K562 (cell line): ENCODE results near the gene CEP68. TPM values are rescaled to one million over a fixed set of nuclear protein-coding genes. Genes with fewer than 3 reads are reported as not detected.
A peak's percentile ranks its signal among the peaks of the same experiment; 100 is the strongest.

ENCODE experiments used
- ATF1 ChIP-seq, 2 experiments: fragments of 450-650 bp in 1 of 2; IDR thresholded peaks; 2 replicates each; pipeline ENCODE4 v1.6.1; 2016; ENCODE audit warnings: missing compliant biosample characterization in 1 of 2, missing genetic modification characterization in 1 of 2
- CBX3 ChIP-seq, 2 experiments: IDR thresholded peaks; 1 replicate in 1 of 2; 2 replicates in 1 of 2; pipeline ENCODE4 v1.6.1; 2012; ENCODE audit warnings: inconsistent platforms in 2 of 2, low read length in 2 of 2, borderline replicate concordance in 1 of 2, control low read depth in 1 of 2
- EHMT2 ChIP-seq: fragments of 450-650 bp; IDR thresholded peaks from 2 replicates; pipeline ENCODE4 v1.6.1; 2018; ENCODE audit warnings: antibody characterized with exemption
- FOXJ2 ChIP-seq: fragments of 200-800 bp; sonication (Bioruptor generic); IDR thresholded peaks from 2 replicates; pipeline ENCODE4 v1.6.1; 2016; ENCODE audit warnings: missing genetic modification characterization, missing compliant biosample characterization
- HEY1 ChIP-seq: fragments of 250-450 bp; sonication (Bioruptor Pico); IDR thresholded peaks from 2 replicates; pipeline ENCODE4 v1.5.0; 2020; ENCODE audit warnings: mild to moderate bottlenecking, moderate library complexity, borderline replicate concordance
- HMG20A ChIP-seq: fragments of 450-650 bp; formaldehyde crosslinking; conservative IDR thresholded peaks from 2 replicates; pipeline ENCODE4 v1.4.0; 2020; ENCODE audit warnings: mild to moderate bottlenecking, mixed read lengths
- KDM2B ChIP-seq: fragments of 250-450 bp; sonication (Bioruptor Pico); IDR thresholded peaks from 2 replicates; pipeline ENCODE4 v1.8.0; 2021; ENCODE audit warnings: mild to moderate bottlenecking, moderate library complexity
- MCM2 ChIP-seq: fragments of 450-650 bp; IDR thresholded peaks from 2 replicates; pipeline ENCODE4 v1.6.1; 2017; ENCODE audit warnings: low read depth, mild to moderate bottlenecking
- MCM3 ChIP-seq: fragments of 450-650 bp; IDR thresholded peaks from 2 replicates; pipeline ENCODE4 v1.6.1; 2016
- MECOM ChIP-seq: fragments of 250-450 bp; sonication (Bioruptor Pico); IDR thresholded peaks from 2 replicates; pipeline ENCODE4 v1.8.0; 2022; ENCODE audit warnings: inconsistent platforms
- MTA2 ChIP-seq: fragments of 450-650 bp; IDR thresholded peaks from 2 replicates; pipeline ENCODE4 v1.6.1; 2016; ENCODE audit warnings: low read depth
- NCOA2 ChIP-seq, 2 experiments: fragments of 450-650 bp; IDR thresholded peaks; 2 replicates each; pipeline ENCODE4 v1.6.1; 2018; ENCODE audit warnings: mild to moderate bottlenecking in 2 of 2, moderate library complexity in 1 of 2; ENCODE audit not compliant: partially characterized antibody in 2 of 2
- NR1H2 ChIP-seq: sonication (generic); formaldehyde crosslinking; IDR thresholded peaks from 2 replicates; pipeline ENCODE4 v1.4.0; 2020; ENCODE audit warnings: mild to moderate bottlenecking, missing genetic modification reagents
- NR2C1 ChIP-seq, 2 experiments: fragments of 450-650 bp; IDR thresholded peaks; 2 replicates each; pipeline ENCODE4 v1.6.1; 2017; ENCODE audit warnings: mild to moderate bottlenecking in 2 of 2, antibody characterized with exemption in 1 of 2, inconsistent platforms in 1 of 2, missing compliant biosample characterization in 1 of 2, missing genetic modification characterization in 1 of 2
- NUFIP1 ChIP-seq: fragments of 450-650 bp; IDR thresholded peaks from 2 replicates; pipeline ENCODE4 v1.6.1; 2018; ENCODE audit not compliant: partially characterized antibody
- OTX1 ChIP-seq: fragments of 450-650 bp; formaldehyde crosslinking; IDR thresholded peaks from 2 replicates; pipeline ENCODE4 v1.4.0; 2022; ENCODE audit warnings: mild to moderate bottlenecking
- RCOR1 ChIP-seq, 2 experiments: IDR thresholded peaks; 2 replicates each; pipeline ENCODE4 v1.6.1; 2012; ENCODE audit warnings: low read depth in 2 of 2, low read length in 2 of 2, borderline replicate concordance in 1 of 2, improper control_type of control experiment in 1 of 2
- SMAD3 ChIP-seq: fragments of 450-650 bp; formaldehyde crosslinking; conservative IDR thresholded peaks from 2 replicates; pipeline ENCODE4 v1.4.0; 2020; ENCODE audit warnings: mild to moderate bottlenecking
- TEAD2 ChIP-seq: fragments of 450-650 bp; IDR thresholded peaks from 2 replicates; pipeline ENCODE4 v1.6.1; 2016; ENCODE audit warnings: missing genetic modification characterization, control low read depth, missing compliant biosample characterization
- TRIM28 ChIP-seq: fragments of 450-650 bp; IDR thresholded peaks from 2 replicates; pipeline ENCODE4 v1.6.1; 2017
- ZNF253 ChIP-seq: fragments of 250-450 bp; sonication (Bioruptor Pico); conservative IDR thresholded peaks from 2 replicates; pipeline ENCODE4 v1.6.1; 2021; ENCODE audit warnings: mild to moderate bottlenecking
- ZNF512 ChIP-seq: IDR thresholded peaks from 2 replicates; pipeline ENCODE4 v1.6.1; 2016; ENCODE audit warnings: missing genetic modification characterization, missing compliant biosample characterization
- ZNF609 ChIP-seq: sonication (generic); formaldehyde crosslinking; IDR thresholded peaks from 2 replicates; pipeline ENCODE4 v1.8.1; 2023; ENCODE audit warnings: missing genetic modification reagents, mild to moderate bottlenecking, borderline replicate concordance
- ZNF699 ChIP-seq: fragments of 250-450 bp; sonication (Bioruptor Pico); IDR thresholded peaks from 2 replicates; pipeline ENCODE4 v1.8.0; 2021; ENCODE audit warnings: mild to moderate bottlenecking, moderate library complexity; ENCODE audit not compliant: insufficient replicate concordance
- ZNF778 ChIP-seq: fragments of 450-650 bp; formaldehyde crosslinking; IDR thresholded peaks from 2 replicates; pipeline ENCODE4 v1.4.0; 2020; ENCODE audit warnings: mild to moderate bottlenecking, moderate library complexity
- polyA plus RNA-seq, 8 experiments: library from polyadenylated mRNA; depleted of rRNA in 4 of 8; stranded (reverse) in 5 of 8; unstranded in 3 of 8; fragments of >200 nt; fragmentation: Nextera tagmentation in 2 of 8; fragmentation: Illumina TruSeq in 1 of 8; extraction: Ambion mirVana in 2 of 8; extraction: Trizol in 1 of 8; gene quantifications; 2 replicates each; pipeline versions ENCODE4 v1.2.1 to v1.2.3, GENCODE V29; 2011 to 2014; ENCODE audit warnings: inconsistent platforms in 1 of 8, missing spikeins in 1 of 8
- total RNA-seq, 7 experiments: library from RNA; depleted of rRNA in 6 of 7; stranded (reverse); fragments of >200 nt in 6 of 7; fragmentation: Illumina TruSeq in 2 of 7; extraction: Trizol in 2 of 7; gene quantifications; 2 replicates each; pipeline versions ENCODE4 v1.2.1 to v1.2.3, GENCODE V29; 2011 to 2021; ENCODE audit warnings: low replicate concordance in 1 of 7

CEP68 gene
- total and polyA plus RNA-seq, 9 of the 15 experiments (the other 6 are each of a cell fraction or from before 2014, with no cell fraction given): 1.4 to 8.5 (median 5.2) TPM

DNA sequence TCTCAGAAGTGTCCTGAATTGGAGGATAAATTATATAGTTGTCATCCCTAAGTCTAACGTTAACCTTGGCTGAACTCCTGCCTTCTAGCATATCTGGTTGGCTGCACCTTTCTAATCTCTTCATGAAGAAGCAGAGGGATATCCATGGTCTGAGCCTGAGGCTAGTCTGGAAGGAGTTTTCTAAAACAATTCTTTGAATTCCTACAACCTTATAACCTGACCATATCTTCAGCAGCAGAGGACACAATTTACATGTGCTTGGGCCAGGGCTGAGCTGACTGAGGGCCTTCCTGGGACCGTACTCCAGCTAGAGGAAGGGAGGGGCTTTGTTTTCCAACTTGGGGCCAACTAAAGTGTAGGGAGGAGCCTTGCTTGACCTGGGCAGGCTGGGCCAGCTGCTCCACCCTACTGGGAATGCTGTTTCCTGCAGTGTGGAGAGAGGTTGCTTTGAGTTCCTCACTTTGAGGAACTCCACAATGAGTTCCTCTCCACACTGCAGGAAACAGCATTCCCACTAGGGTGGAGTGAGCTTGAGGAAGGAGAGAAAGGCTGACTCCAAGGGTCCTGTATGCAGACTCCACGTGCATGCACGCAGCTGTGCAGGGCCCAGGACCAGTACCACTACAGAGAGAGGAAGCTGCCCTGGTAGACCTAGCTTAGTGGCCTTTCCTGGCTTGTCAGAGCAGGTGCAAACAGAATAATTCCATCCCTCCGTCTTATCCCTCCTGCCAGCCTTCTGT is 19.6 kb downstream of the CEP68 start (continued):
- TF ChIP-seq ZNF609 (CRISPR knock-in tag) (no peak), FOXJ2 (tag) (no peak), ZNF699 (CRISPR knock-in tag) (no peak), MCM3 (no peak), EHMT2 (no peak), NCOA2 (IDR thresholded peaks at IDR 0.05; ENCODE audit: partially characterized antibody in 2 of 2) (no peak), ZNF778 (no peak), NR2C1 (IDR thresholded peaks at IDR 0.05) (no peak), NR2C1 (tag; IDR thresholded peaks at IDR 0.05) (no peak), MTA2 (peak; percentile 48; the same call in 1 of the 2 replicates), HEY1 (CRISPR knock-in tag) (no peak), ATF1 (CRISPR knock-in tag; IDR thresholded peaks at IDR 0.05) (no peak), ATF1 (tag; IDR thresholded peaks at IDR 0.05) (peak; percentile 29; the same call in 1 of the 2 replicates), TEAD2 (no peak), SMAD3 (CRISPR knock-in tag) (no peak), OTX1 (CRISPR knock-in tag) (no peak), MECOM (CRISPR knock-in tag) (no peak), NUFIP1 (no peak), NR1H2 (no peak), ZNF512 (tag) (no peak), CBX3 (IDR thresholded peaks at IDR 0.05; ENCODE audit: borderline replicate concordance in 1 of 2, low read length in 2 of 2) (no peak), RCOR1 (IDR thresholded peaks at IDR 0.05; ENCODE audit: borderline replicate concordance in 1 of 2, low read depth in 2 of 2, low read length in 2 of 2) (peak in 1 of 2 experiments; percentile 58; a peak in 1 of 4 replicates), KDM2B (no peak), ZNF253 (CRISPR knock-in tag) (no peak), HMG20A (CRISPR knock-in tag) (no peak), MCM2 (no peak), TRIM28 (peak; percentile 15; the same call in 1 of the 2 replicates)
